GM11168 (cell line): ENCODE data around the gene LLGL1.

Source experiments
- in situ Hi-C: fragments of 300-500 bp; cut with MboI; formaldehyde crosslinking; loops from one replicate; pipeline ENCODE4 v1.12.0; 2022; ENCODE audit warnings: low sequenced_read_pairs; ENCODE audit not compliant: unreplicated experiment

LLGL1 gene

GRCh38 chr17:18250259-18250658 lies 24.8 kb downstream of the LLGL1 start:
- in situ Hi-C loops: no loop called here

- in situ Hi-C loops: no loop called here
Measured at GRCh38 chr17:18250708-18251107, 25.3 kb downstream of the LLGL1 start.

DNA sequence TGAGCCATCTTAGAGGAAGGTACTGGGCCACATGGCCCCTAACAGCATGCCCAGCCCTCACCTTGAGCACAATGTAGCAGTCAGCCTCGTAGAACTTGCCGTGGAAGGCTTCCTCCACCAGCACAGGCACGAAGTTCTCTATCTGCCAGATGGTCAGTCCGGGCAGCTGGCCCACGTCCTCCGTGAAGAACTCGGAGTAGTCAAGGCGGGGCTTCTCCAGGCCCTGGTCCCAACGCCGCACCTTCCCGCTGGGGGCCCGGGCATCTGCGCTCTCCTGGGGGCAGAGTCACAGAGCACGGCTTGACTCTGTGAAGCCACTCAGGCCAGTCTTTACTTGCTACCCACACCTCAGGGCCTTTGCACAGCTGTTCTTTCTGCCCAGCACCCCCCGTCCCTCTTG lies 25.8 kb downstream of the LLGL1 start:
- in situ Hi-C loops: no loop called here

GRCh38 chr17:18252160-18252559 lies 26.7 kb downstream of the LLGL1 start:
- in situ Hi-C loops: no loop called here

- in situ Hi-C loops: no loop called here
Measured at GRCh38 chr17:18253187-18253884, 27.9 kb downstream of the LLGL1 start.

- in situ Hi-C loops: no loop called here
Measured at GRCh38 chr17:18253947-18254821, 28.7 kb downstream of the LLGL1 start.

DNA sequence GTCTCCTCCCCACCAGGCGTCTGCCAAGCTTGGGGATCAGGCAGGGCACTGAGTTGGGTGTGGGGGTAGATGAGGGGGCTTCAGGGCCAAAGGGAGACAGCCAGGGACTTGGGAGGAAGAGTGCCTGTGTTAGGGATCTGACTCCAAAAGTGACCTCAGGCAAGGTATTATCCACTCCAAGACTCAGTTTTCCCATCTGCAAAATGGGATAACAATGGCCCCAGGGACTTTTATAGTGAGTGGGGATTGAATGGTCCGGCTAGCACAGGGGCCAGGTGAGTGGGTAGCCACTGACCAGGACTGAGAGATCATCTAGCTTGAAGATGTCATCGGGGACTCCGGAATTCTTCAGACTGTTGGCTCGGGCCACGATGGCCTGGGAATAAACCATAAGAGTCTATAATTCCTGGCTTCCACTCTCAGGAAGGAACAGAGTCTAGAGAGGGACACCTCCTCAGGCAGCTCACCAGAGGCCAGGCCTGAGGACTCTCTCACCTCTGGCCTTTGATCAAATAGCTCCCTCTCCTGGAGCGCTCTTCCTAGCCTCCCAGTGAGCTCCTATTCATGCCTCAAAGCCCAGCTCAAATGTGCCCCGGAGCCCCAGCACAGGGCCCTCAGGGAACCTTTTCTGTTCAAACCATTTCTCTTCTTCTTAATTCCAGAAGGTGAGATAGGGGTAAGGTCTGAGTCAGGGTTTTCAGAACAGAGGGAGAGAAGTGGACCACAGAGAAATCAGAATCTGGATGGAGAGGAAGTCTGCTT lies 29.6 kb downstream of the LLGL1 start:
- in situ Hi-C loops: no loop called here

DNA sequence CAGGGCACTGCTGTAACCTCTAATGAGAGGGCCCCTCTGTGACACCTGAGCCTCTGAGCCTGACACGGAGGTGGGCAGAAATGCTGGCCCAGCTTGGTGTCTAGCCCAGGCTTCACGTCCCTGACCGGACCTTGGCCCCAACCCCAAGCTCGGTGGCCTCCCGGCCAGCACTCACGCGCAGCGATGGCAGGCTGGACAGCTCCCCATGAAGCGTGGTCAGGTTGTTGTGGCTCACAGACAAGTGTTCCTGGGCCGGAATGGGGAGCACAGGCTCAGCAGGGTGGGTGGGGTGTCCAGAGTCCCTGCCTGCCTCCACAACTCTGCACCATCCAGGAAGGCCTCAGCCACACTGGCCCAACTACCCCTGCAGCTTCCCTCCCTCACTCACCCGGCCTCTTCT lies 30.9 kb downstream of the LLGL1 start:
- in situ Hi-C loops: no loop called here

- in situ Hi-C loops: no loop called here
Measured at GRCh38 chr17:18256776-18257175, 31.3 kb downstream of the LLGL1 start.

DNA sequence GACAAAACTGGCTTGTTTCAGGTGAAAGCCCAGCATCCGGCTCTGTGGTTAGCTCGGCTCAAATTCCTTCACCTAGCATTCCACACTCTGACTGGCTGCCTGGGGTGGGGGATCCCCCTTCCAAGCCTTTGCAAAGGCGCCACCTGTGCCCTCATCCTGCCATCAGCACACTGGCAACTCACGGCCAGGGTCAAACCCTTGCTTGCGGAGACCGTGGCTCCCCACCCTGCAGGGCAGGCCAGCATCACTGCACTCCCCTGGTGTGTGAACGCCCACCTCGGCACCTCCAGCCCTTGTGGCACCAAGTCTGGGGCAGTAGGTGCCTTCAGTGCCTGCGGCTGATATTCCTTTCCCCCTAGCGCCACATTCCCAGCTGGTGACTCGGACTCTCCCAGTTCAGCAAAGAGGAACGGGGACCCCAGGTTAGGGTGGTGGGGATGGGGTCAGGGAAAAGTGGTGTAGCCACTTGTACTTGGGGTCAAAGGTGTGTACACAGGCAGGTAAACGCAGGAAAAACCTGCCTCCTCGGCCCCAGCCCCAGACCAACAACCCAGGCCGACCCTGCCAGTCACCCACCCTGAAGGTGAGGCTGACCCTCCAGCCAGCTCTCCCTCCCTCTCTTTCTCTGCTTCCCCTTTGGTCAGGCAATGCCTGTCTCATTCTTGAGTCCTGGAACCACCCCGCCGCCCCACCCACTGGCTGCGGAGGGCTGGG lies 32.0 kb downstream of the LLGL1 start:
- in situ Hi-C loops: no loop called here

- in situ Hi-C loops: no loop called here
Measured at GRCh38 chr17:18257982-18258355, 32.5 kb downstream of the LLGL1 start.

GRCh38 chr17:18258356-18259038 lies 33.1 kb downstream of the LLGL1 start, which contains the start of gene FLII:
FLII (minus strand) TSS chr17:18258738; CDS start chr17:18258690, 48 bp downstream.
- in situ Hi-C loops: no loop called here

GRCh38 chr17:18259621-18260331 lies 34.3 kb downstream of the LLGL1 start:
- in situ Hi-C loops: no loop called here

DNA sequence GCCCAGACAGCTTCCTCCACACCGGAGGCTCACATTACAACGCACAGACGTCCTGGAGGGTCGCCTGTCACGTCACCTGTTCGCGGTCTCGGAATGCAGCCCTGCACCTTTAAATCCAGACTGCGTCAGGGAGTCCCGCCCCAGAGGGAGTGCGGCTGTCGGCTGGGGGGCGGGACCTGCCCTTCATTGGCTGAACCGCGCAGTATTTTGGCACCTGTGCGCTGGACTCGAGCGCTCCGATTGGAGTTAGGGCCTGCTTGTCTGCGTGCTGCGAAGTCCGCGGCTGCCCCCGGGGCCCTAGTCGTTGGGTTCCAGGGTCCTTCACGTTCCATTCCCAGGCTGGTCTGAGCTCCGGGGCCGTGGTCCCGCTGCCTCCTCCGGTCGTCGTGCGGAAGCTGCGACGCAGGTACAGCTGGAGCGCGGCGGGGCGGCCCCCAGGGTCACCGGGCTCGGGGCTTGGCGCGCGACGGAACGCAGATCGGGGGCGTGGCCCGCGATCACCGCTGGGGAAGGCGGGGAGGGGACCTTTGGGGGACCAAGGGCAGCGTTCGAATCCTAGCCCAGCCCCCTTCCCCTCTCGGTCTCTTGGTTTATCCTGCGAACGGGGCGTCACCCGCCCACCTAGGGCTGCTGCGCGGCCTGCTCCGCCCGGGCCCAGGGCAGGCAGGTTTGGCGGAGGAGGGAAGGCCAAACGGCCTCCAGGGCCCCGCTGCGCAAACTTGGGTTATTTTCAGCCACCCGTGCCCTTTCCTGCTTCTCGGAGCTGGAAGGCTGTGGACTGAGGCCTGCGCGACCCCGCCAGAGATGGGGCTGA lies 35.1 kb downstream of the LLGL1 start, which contains the start of gene MIEF2:
TSS of gene MIEF2 (plus strand) at position 331 of the 814 bp plus-strand sequence. CDS start 2,059 bp downstream, outside the sequence.
- in situ Hi-C loops: no loop called here

GRCh38 chr17:18261146-18261515 lies 35.7 kb downstream of the LLGL1 start:
- in situ Hi-C loops: no loop called here

DNA sequence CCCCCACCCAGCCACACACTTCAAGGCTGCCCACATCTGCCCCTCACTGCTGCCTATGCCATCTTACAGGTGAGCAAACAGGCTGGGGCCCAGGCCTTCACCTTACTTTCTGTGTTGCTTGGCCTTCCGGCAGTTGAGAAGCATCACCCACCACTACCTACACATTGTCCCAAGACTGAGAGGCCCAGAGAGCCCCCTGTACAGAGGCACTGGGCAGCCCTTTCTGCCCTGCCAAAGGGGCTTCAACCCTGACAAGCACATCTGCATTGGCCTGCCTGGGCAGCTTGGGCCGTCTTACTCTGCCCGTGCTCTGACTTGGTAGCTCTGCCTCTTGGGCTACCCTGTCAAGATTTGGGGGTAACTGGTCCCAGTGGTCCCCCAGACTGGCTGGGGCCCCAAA lies 36.2 kb downstream of the LLGL1 start:
- in situ Hi-C loops: no loop called here

GRCh38 chr17:18262111-18262510 lies 36.7 kb downstream of the LLGL1 start:
- in situ Hi-C loops: no loop called here

GRCh38 chr17:18262641-18263040 lies 37.2 kb downstream of the LLGL1 start:
- in situ Hi-C loops: no loop called here
